Uterus (tissue), 2 donors: ENCODE measurements around the gene GGTLC2.

Source experiments
- CTCF ChIP-seq, 4 experiments: fragments of 200-600 bp in 2 of 4; fragments of 450-650 bp in 2 of 4; sonication (generic) in 2 of 4; IDR thresholded peaks; one replicate each; pipeline ENCODE4 v1.5.1; 2016 to 2019; ENCODE audit warnings: antibody characterized with exemption in 4 of 4, mild to moderate bottlenecking in 2 of 4, moderate library complexity in 1 of 4
- POLR2A ChIP-seq, 2 donors: fragments of 450-650 bp; IDR thresholded peaks; one replicate each; pipeline ENCODE4 v1.6.1; 2016; ENCODE audit warnings: antibody characterized with exemption in 2 of 2, mild to moderate bottlenecking in 1 of 2, moderate library complexity in 1 of 2

DNA sequence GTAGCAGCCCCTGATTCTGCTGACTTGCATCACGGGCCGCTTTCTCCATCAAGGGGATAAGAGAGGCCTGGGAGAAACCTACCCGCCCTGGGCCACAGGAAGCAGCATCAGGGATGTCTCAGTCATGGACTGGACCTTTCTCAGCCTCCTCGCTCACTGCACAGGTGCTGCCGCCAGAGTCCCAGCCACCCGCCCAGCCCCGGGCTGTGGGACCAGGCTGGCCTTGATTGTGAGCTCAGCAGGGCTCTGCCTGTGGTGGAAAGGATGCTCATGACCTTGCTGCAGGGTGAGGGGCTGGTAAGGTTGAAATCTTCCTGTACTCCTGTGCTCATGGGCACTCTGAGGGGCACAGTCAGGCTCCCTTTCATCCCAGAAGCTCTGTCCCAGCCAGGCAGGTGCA is 26.0 kb upstream of the GGTLC2 start:
- TF ChIP-seq CTCF (IDR thresholded peaks at IDR 0.05) (no peak), POLR2A (IDR thresholded peaks at IDR 0.05) (no peak)
